CD4-positive, alpha-beta T cell (primary cell): ENCODE results near the gene OR3A2. TPM values are rescaled to one million over a fixed set of nuclear protein-coding genes. Genes with fewer than 3 reads are reported as not detected.
"Not testable (repeated sequence)": the region's sequence is repeated elsewhere in the genome, so short reads cannot be mapped to it uniquely, and the experiment has no call there.

Experiments
- ATAC-seq: fragments of 200-7000 bp; cut with Tn5 transposase; one replicate; pipeline ENCODE4 v1.10.0; 2022; ENCODE audit warnings: mild to moderate bottlenecking; ENCODE audit not compliant: poor library complexity
- CTCF ChIA-PET: fragments of 350-600 bp; sonication (Branson Sonifier 250); formaldehyde crosslinking; loops from one replicate; lab custom pipeline; 2021; ENCODE audit warnings: antibody characterized with exemption, inconsistent platforms; lab: Charles Lee
- POLR2A ChIA-PET: fragments of 350-600 bp; sonication (Branson Sonifier 250); formaldehyde crosslinking; loops from one replicate; lab custom pipeline; 2021; ENCODE audit warnings: antibody characterized with exemption, inconsistent platforms; lab: Charles Lee
- DNase-seq, 14 experiments: peaks; one replicate each; pipeline ENCODE4 v3.0.0-alpha.2; 2013 to 2020; ENCODE audit warnings: mixed read lengths in 2 of 14
- H3K27ac ChIP-seq, 2 donors: one replicate each; pipeline versions ENCODE4 v1.5.1 to v1.7.0; 2013; ENCODE audit warnings: low read length in 2 of 2, low read depth in 1 of 2, mild to moderate bottlenecking in 1 of 2
- H3K27me3 ChIP-seq, 2 experiments: 1 replicate in 1 of 2; 2 replicates in 1 of 2; pipeline versions ENCODE4 v1.6.1 to v1.7.0; 2013; ENCODE audit warnings: low read length in 2 of 2, control low read depth in 1 of 2, mild to moderate bottlenecking in 1 of 2, moderate library complexity in 1 of 2; ENCODE audit not compliant: insufficient read depth in 2 of 2, control insufficient read depth in 1 of 2
- H3K36me3 ChIP-seq: one replicate; pipeline ENCODE4 v1.6.1; 2013; ENCODE audit warnings: low read length, control low read depth; ENCODE audit not compliant: insufficient read depth
- H3K4me1 ChIP-seq: one replicate; pipeline ENCODE4 v1.6.1; 2013; ENCODE audit warnings: low read length, control low read depth; ENCODE audit not compliant: insufficient read depth
- H3K4me3 ChIP-seq: one replicate; pipeline ENCODE4 v1.5.1; 2013; ENCODE audit warnings: mild to moderate bottlenecking, low read length, moderate library complexity
- H3K9me3 ChIP-seq, 2 experiments: 1 replicate in 1 of 2; 2 replicates in 1 of 2; pipeline versions ENCODE4 v1.6.1 to v1.7.0; 2013; ENCODE audit warnings: low read length in 2 of 2, mild to moderate bottlenecking in 2 of 2, control low read depth in 1 of 2, moderate library complexity in 1 of 2; ENCODE audit not compliant: control insufficient read depth in 1 of 2, insufficient read depth in 1 of 2
- H3K27ac Mint-ChIP-seq: one replicate; pipeline ENCODE4 v1.8.0; 2020; ENCODE audit warnings: mixed read lengths
- H3K27me3 Mint-ChIP-seq: one replicate; pipeline ENCODE4 v1.8.0; 2021; ENCODE audit warnings: mixed read lengths
- H3K36me3 Mint-ChIP-seq: one replicate; pipeline ENCODE4 v1.8.0; 2021; ENCODE audit warnings: low read depth, mixed read lengths
- H3K4me1 Mint-ChIP-seq: one replicate; pipeline ENCODE4 v1.8.0; 2021; ENCODE audit warnings: low read depth, mixed read lengths
- H3K4me3 Mint-ChIP-seq: one replicate; pipeline ENCODE4 v1.8.0; 2020; ENCODE audit warnings: mild to moderate bottlenecking, mixed read lengths
- H3K9me3 Mint-ChIP-seq: one replicate; pipeline ENCODE4 v1.8.0; 2020; ENCODE audit warnings: mixed read lengths
- intact Hi-C, 2 experiments: fragments of 100-400 bp; cut with DNase I in 1 of 2; cut with micrococcal nuclease in 1 of 2; formaldehyde crosslinking; loops; one replicate each; pipeline versions ENCODE4 v1.15.1 to v1.9.0; 2023 to 2025; cut with DNase I, micrococcal nuclease
- total RNA-seq, 174 experiments: library from RNA in 2 of 174; stranded (reverse) in 2 of 174; gene quantifications; one replicate each; pipeline ENCODE4 v1.2.3 and lab custom pipeline; 2021 to 2026

Gene OR3A2
- total RNA-seq, 2 experiments from 2014 or later: 0.55 to 1.3 TPM

GRCh38 chr17:3241044-3241443 is 145.1 kb downstream of the OR3A2 start:
- CTCF ChIA-PET, H3K9me3 Mint-ChIP-seq, H3K27ac Mint-ChIP-seq, POLR2A ChIA-PET, H3K9me3 ChIP-seq, H3K27ac ChIP-seq, ATAC-seq, H3K4me3 Mint-ChIP-seq, H3K36me3 ChIP-seq, H3K4me1 Mint-ChIP-seq, H3K4me3 ChIP-seq, DNase-seq, H3K36me3 Mint-ChIP-seq, H3K27me3 Mint-ChIP-seq, H3K27me3 ChIP-seq, H3K4me1 ChIP-seq, intact Hi-C loops: not testable (repeated sequence)

GRCh38 chr17:3238685-3239084 is 147.4 kb downstream of the OR3A2 start:
- H3K27me3 ChIP-seq, ATAC-seq, H3K27ac ChIP-seq, H3K4me3 Mint-ChIP-seq, H3K4me3 ChIP-seq, H3K9me3 Mint-ChIP-seq, H3K4me1 Mint-ChIP-seq, H3K4me1 ChIP-seq, POLR2A ChIA-PET, H3K27ac Mint-ChIP-seq, intact Hi-C loops, H3K36me3 ChIP-seq, H3K36me3 Mint-ChIP-seq, CTCF ChIA-PET, H3K9me3 ChIP-seq, H3K27me3 Mint-ChIP-seq: not testable (repeated sequence)
- DNase-seq: peak in 3 of 14 experiments; percentile 25 to 43 (median 37)

GRCh38 chr17:3232300-3232699 is 153.8 kb downstream of the OR3A2 start:
- POLR2A ChIA-PET, DNase-seq, H3K4me3 Mint-ChIP-seq, H3K4me3 ChIP-seq, H3K4me1 ChIP-seq, H3K36me3 Mint-ChIP-seq, H3K27me3 ChIP-seq, H3K36me3 ChIP-seq, H3K27ac ChIP-seq, ATAC-seq, H3K4me1 Mint-ChIP-seq, H3K27ac Mint-ChIP-seq, H3K9me3 Mint-ChIP-seq, H3K27me3 Mint-ChIP-seq, CTCF ChIA-PET, H3K9me3 ChIP-seq, intact Hi-C loops: not testable (repeated sequence)

Other genes with a start within 250 kb of the OR3A2 start
- gene OR1A2, start 188.8 kb downstream of the OR3A2 start, total RNA-seq: not detected
- not detected for gene OR1A1, start 178.6 kb downstream of the OR3A2 start, total RNA-seq
- under 1 TPM; 0.22 to 0.41 TPM for gene OR3A1, start 87.9 kb downstream of the OR3A2 start, total RNA-seq
- not detected for gene OR1E1, start 12.1 kb upstream of the OR3A2 start, total RNA-seq
- not detected for gene OR3A3, start 25.1 kb upstream of the OR3A2 start, total RNA-seq
- not detected for gene OR1E2, start 47.5 kb upstream of the OR3A2 start, total RNA-seq
- gene SPATA22, start 85.5 kb upstream of the OR3A2 start, total RNA-seq: under 1 TPM; 0.80 to 0.92 TPM
- not detected for gene ASPA, start 89.7 kb upstream of the OR3A2 start, total RNA-seq
- gene TRPV3, start 171.5 kb upstream of the OR3A2 start, total RNA-seq: under 1 TPM; 0.25 to 0.56 TPM
- gene TRPV1, start 223.1 kb upstream of the OR3A2 start, total RNA-seq: 1 to 10 TPM; 2.3 to 2.8 TPM
- gene SHPK, start 249.9 kb upstream of the OR3A2 start, total RNA-seq: 1 to 10 TPM; 3.4 TPM